Activated CD8-positive, alpha-beta memory T cell treated with anti-CD3 and anti-CD28 coated beads, Interleukin-2, amount 50 U/mL, for 1 hour (primary cell): Measurements from ENCODE around the gene ELOVL5.
"Not testable (repeated sequence)": the region's sequence is repeated elsewhere in the genome, so short reads cannot be mapped to it uniquely, and the experiment has no call there.

Experiments used
- DNase-seq: peaks from one replicate; pipeline ENCODE4 v3.0.0-alpha.2; 2020; ENCODE audit errors: extremely low read depth

Gene ELOVL5

DNA sequence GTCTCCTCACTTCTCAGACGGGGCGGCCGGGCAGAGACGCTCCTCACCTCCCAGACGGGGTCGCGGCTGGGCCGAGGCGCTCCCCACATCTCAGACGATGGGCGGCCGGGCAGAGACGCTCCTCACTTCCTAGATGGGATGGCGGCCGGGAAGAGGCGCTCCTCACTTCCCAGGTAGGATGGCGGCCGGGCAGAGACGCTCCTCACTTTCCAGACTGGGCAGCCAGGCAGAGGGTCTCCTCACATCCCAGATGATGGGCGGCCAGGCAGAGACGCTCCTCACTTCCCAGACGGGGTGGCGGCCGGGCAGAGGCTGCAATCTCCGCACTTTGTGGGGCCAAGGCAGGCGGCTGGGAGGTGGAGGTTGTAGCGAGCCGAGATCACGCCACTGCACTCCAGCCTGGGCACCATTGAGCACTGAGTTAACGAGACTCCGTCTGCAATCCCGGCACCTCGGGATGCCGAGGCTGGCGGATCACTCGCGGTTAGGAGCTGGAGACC, 43.2 kb downstream of the ELOVL5 start:
- not testable (repeated sequence) for DNase-seq

GRCh38 chr6:53304953-53305352, 43.8 kb downstream of the ELOVL5 start:
- DNase-seq = not testable (repeated sequence)

- DNase-seq = no peak
Observed at GRCh38 chr6:53302678-53303360, 45.9 kb downstream of the ELOVL5 start.

DNA sequence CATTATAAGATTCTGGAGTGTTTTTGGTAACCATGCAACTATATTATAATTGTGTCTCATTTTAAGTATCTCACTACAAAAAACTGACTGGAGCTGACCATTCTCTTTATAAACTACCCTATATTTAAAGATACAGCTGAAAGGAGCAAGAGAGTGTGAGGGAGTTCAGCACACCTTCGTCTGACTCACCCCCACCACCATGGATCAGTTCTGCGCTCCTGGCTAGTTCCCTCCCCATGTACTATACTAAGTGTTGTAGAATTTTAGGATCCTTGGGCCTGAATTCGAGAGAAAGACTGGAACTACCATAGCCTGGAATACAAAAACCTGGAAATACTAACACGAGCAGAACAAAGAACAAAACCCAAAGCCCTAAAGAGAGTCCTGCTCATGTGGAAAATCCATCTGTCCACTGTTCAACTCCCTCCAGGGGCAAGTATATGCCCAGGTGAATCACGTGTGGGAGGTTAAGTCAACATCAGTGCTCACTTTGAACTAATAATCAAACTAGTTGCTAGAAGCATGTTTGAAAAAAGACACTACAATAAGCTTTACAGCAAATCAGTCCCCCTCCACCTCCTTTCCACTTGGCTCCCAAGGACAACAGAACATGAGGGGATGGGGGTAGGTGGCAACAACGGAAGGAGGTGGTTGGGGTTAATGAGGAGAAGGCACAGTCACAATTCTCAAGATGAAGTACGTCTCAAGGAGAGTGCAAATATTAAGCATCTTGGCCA, 46.8 kb downstream of the ELOVL5 start:
- DNase-seq = no peak

- DNase-seq = no peak
Observed at GRCh38 chr6:53300656-53301551, 47.8 kb downstream of the ELOVL5 start.

- no peak for DNase-seq
Observed at GRCh38 chr6:53299331-53300005, 49.3 kb downstream of the ELOVL5 start.

GRCh38 chr6:53297004-53297403, 51.7 kb downstream of the ELOVL5 start:
- no peak for DNase-seq

- DNase-seq = no peak
Observed at GRCh38 chr6:53295176-53295575, 53.6 kb downstream of the ELOVL5 start.

DNA sequence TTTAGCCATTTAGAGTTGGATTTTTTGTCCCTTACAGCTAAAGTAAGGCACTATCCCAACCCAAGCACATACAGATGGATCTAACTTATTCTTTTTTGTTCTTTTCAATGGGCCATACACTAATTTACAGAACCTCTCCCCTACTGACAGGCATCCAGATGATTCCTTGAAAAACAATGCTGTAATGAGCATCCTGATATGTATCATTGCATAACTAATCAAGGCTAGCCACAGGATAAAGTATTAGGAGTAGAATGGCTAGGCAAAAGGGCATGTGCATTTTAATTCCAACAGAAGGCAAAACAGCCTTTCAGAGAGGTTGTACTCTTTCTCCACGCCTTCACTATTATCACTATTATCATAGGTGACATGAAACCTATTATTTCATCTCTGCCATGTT, 54.1 kb downstream of the ELOVL5 start:
- no peak for DNase-seq

DNA sequence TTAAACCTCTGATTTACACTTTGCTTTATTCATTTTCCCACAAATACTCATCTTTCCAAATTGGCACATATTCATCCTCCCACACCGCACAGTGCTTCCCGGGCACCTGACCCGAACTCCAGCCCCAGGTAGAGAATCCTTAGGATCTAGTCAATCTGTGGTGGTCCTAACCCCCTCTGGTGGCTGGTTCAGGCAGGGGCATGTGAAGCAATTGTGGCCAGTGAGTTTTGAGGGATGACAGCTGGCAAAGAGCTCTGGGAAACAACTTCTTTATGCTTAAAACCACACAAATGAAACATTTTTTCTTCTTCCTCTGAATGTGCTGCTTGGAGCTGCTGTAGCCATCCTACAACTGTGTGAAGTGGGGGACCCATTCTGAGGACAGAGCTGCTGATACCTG, 54.7 kb downstream of the ELOVL5 start:
- no peak for DNase-seq

DNA sequence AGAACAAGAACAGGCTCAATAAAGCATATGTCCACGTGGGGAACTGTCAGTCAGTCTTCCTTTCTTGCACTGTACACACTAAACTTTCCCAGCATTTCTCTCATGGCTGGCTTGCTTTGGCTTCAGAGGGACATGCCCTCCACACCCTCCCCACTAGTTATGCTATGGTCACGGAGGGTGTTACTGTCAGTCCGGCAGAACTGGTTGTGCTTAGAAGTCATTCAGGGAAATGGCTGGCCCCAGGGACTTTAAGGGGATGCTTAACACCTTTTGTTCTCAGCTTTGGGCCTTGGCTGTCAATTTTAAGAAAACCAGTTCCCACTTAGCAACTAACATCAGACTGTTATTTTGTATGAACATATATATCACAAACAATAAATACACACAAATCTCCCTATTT, 55.1 kb downstream of the ELOVL5 start:
- DNase-seq = no peak

- DNase-seq = no peak
Observed at GRCh38 chr6:53290537-53291510, 57.9 kb downstream of the ELOVL5 start.

DNA sequence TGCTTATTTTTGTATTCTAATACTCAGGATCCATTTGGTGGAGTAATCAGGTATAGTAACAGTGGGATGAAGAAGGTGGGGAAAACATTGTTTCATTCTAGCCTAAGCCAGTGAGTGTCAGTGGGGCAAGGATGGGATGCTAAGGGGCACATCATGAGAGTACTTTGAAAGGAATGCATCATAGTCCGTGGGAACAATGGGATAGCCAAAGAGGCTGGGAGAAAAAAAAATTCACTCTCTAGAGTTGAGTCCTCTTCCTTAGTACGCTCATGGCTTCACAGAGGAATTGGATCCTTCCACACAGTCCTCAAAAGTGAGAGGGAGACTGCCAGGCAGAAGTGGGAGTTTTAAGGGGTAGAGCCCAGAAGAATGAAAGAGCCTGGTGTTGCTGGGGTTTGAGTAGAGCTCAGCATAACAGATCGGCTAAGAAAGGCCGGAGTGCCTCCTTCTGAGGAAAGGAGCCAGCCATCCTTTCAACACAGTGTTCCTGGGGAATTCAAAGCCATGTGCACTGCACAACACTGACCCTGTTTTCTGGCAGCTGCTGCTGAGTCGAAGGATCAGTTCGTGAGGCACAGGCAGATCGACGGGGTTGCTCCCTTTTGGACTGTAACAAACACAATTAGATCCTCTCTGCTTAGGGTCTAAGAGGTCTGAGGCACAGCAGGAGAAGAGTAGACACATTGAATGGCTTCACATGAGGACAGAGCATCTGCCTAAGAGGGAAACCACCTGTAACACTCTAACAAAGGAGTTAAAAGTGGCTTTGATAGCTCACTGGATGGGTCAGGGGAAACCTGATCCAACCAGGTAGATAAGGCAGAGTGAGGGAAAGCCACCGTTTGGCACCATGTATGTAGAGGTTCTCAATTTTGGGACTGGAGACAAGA, 61.2 kb downstream of the ELOVL5 start:
- DNase-seq = no peak

GRCh38 chr6:53284901-53285300, 63.8 kb downstream of the ELOVL5 start:
- no peak for DNase-seq

- DNase-seq = no peak
Observed at GRCh38 chr6:53282741-53283140, 66.0 kb downstream of the ELOVL5 start.

- DNase-seq = no peak
Observed at GRCh38 chr6:53282234-53282633, 66.5 kb downstream of the ELOVL5 start.

GRCh38 chr6:53281518-53282215, 67.1 kb downstream of the ELOVL5 start:
- DNase-seq = no peak

- DNase-seq = no peak
Observed at GRCh38 chr6:53280207-53280606, 68.5 kb downstream of the ELOVL5 start.

DNA sequence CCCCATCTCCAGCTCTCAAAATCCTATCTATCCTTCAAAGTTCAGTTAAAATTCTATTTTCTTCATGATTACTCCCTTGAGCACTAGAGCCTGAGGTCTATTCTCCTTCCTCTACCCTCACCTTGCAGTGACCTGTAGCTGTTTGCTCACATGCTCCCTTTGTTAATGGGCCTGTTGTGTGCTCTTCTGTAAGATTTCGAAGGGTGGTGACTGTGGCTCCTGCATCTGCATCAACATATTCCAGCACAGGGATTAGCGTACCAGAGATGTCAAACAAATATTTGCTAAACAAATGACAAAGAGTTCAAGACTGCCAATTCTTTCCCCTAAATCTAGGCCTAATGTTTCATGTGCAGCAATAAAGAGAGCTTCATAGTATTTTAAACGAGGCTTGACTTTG, 69.5 kb downstream of the ELOVL5 start:
- no peak for DNase-seq
